NCI-H748 treated with DMSO at 0.1 percent for 48 hours (cell line): ENCODE data around the gene POLA1.

Experiments used
- DNase-seq: peaks from one replicate; lab custom pipeline; 2025; lab: John Stamatoyannopoulos, UW

POLA1 gene

GRCh38 chrX:24876530-24877287 lies 183.0 kb downstream of the POLA1 start:
- DNase-seq = peak; percentile 74

GRCh38 chrX:24877288-24877664 lies 183.6 kb downstream of the POLA1 start:
- DNase-seq = peak; percentile 47

GRCh38 chrX:24877854-24878650 lies 184.3 kb downstream of the POLA1 start:
- peak; percentile 45 for DNase-seq

GRCh38 chrX:24879679-24880078 lies 186.0 kb downstream of the POLA1 start:
- no peak for DNase-seq

- no peak for DNase-seq
These were observed 193.2 kb downstream of the POLA1 start for GRCh38 chrX:24886916-24887315.

- DNase-seq = peak; percentile 5
These were observed 197.0 kb downstream of the POLA1 start for GRCh38 chrX:24890677-24891076.

GRCh38 chrX:24899391-24899790 lies 205.7 kb downstream of the POLA1 start:
- peak; percentile 91 for DNase-seq

- no peak for DNase-seq
These were observed 206.5 kb downstream of the POLA1 start for GRCh38 chrX:24900234-24900633.

- DNase-seq = no peak
These were observed 209.1 kb downstream of the POLA1 start for GRCh38 chrX:24902806-24903205.

GRCh38 chrX:24918715-24919114 lies 225.0 kb downstream of the POLA1 start:
- DNase-seq = no peak

GRCh38 chrX:24920769-24921168 lies 227.1 kb downstream of the POLA1 start:
- no peak for DNase-seq

- no peak for DNase-seq
These were observed 231.7 kb downstream of the POLA1 start for GRCh38 chrX:24925430-24925829.

GRCh38 chrX:24927372-24927771 lies 233.7 kb downstream of the POLA1 start:
- no peak for DNase-seq

- no peak for DNase-seq
These were observed 234.4 kb downstream of the POLA1 start for GRCh38 chrX:24928114-24928513.

- no peak for DNase-seq
These were observed 240.6 kb downstream of the POLA1 start for GRCh38 chrX:24934279-24934678.

- no peak for DNase-seq
These were observed 251.3 kb downstream of the POLA1 start for GRCh38 chrX:24945009-24945408.

- DNase-seq = no peak
These were observed 252.7 kb downstream of the POLA1 start for GRCh38 chrX:24946369-24946768.

- DNase-seq = no peak
These were observed 261.0 kb downstream of the POLA1 start for GRCh38 chrX:24954732-24955131.

- no peak for DNase-seq
These were observed 261.7 kb downstream of the POLA1 start for GRCh38 chrX:24955372-24955930.

- DNase-seq = no peak
These were observed 263.1 kb downstream of the POLA1 start for GRCh38 chrX:24956828-24957227.

- DNase-seq = no peak
These were observed 268.1 kb downstream of the POLA1 start for GRCh38 chrX:24961809-24962208.

GRCh38 chrX:24963823-24964222 lies 270.1 kb downstream of the POLA1 start:
- DNase-seq = no peak

GRCh38 chrX:24965372-24965771 lies 271.7 kb downstream of the POLA1 start:
- DNase-seq = no peak
